NCI-H128 (cell line): ENCODE results near the gene UBALD2.
"Not testable (repeated sequence)": the region's sequence is repeated elsewhere in the genome, so short reads cannot be mapped to it uniquely, and the experiment has no call there.

Experiments used
- DNase-seq: peaks from one replicate; lab custom pipeline; 2025; ENCODE audit not compliant: unreplicated experiment; lab: John Stamatoyannopoulos, UW

The UBALD2 gene

DNA sequence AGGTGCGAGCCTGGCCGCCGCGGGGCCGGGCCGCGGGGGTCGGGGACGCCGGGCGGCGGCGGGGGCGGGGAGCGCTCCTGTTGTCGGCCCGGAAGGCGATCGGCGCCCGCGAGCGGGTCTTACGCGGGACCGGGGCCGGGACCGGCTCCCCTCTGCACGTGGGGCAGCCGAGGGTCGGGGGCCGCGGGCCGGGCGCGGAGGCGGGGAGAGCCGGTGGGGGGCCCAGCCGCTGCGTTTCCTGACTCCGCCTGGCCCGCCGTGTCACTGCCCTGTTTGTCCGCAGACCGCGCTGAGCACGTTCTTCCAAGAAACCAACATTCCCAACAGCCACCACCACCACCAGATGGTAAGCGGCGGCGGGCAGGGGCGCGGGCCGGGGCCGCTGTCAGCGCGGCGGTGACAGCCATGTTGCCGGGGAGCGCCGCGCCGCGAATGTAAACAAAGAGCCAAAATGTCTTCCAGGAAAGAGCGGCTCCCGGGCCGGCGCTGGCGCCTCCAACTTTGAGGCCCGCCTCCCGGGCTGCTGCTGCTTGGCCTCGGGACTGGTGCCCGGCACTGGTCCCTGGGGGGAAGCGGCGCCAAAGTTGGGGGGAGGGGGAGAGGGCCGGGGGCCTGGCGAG, 586 bp downstream of the UBALD2 start:
- DNase-seq: no peak

DNA sequence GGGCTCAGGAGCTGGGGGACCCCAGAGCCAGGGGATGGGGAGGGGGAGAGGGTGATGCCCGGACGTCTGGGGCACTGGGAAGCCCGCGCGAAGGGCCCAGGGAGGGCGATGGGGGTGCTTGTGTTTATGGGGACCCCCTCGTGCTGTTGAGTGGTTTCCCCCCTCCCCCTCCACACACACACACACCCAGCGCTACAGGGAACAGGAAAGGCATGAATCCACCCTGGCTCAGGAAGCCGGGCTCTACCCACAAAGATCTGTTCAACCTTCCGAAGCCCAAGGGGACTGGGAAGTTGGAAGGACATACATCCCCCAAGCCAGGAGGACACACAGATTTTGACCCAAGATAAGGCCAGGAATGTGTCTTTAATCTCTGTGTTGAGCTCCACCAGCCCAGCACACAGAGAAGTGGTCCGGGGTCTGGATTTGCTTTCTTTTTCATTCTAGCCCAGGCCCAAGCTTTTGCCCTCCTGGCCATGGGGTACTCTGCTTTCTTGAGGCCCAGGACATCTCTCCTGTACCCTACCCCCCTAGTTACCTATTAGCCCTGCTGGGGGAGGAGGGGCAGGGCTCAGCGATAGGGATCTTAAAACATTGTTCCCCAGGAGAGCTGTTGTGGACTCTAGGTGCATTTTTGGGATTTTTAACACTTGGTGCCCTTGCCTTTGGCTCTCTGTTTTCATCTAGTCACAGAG, 1.2 kb downstream of the UBALD2 start:
- DNase-seq: no peak

- no peak for DNase-seq
Observed at GRCh38 chr17:76267051-76267576, 2.0 kb downstream of the UBALD2 start.

DNA sequence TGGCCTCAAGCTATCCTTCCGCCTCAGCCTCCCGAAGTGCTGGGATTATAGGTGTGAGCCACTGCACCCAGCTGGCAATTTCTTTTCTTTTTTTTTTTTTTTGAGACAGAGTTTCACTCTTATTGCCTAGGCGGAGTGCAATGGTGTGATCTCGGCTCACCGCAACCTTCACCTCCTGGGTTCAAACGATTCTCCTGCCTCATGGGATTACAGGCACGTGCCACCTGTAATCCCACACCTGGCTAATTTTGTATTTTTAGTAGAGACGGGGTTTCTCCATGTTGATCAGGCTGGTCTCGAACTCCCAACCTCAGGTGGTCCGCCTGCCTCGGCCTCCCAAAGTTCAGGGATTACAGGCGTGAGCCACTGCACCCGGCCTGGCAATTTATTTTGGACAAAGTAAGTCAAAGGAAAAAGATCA, 2.4 kb downstream of the UBALD2 start:
- DNase-seq: not testable (repeated sequence)

- no peak for DNase-seq
Observed at GRCh38 chr17:76268015-76268749, 3.0 kb downstream of the UBALD2 start.

DNA sequence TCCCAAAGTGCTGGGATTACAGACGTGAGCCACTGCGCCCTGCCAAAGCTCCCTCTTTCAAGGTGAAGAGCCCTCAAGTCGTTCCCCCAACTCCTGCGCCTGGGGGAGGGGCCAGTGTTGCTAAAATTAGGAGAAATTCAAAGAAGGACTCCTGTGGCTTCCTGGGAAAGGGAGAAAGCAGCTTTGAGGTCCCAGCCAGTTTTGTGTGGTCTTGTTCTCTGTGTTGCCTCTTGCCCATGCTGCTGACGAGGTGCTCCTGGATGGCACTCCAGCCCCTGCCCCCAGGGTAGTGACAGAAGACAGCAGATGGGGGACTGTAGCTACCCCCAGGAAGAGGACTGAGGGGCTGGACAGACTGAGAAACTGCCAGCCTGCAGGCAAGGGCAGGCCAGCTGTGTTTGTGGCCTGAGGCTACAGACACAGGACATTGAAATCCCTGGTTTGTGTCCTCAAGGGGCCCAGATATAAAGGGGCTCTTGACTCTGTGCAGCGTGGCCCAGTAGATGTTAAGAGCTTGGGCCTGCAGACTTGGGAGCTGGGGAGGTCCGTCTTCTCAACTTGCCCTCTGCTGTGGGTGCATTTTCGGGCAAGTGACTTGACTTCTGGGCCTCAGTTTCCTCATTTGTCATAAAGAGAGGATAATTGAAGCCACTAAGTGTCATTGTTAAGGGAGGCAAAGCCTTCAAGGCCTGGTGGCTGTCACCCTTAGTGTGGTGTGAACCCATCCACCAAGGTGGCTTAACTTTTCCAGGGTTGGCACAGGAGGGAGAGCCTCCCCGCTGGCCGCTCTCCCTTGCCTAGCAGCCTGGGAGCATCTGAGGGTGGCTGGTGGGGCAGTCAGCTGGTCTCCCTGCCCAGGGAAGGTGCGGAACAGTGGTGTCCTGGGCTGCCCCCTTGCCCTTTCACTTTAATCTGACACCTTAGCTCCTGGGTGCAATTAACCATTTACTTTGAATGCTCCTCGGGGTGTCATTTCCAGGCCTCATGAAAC, 4.1 kb downstream of the UBALD2 start:
- no peak for DNase-seq

DNA sequence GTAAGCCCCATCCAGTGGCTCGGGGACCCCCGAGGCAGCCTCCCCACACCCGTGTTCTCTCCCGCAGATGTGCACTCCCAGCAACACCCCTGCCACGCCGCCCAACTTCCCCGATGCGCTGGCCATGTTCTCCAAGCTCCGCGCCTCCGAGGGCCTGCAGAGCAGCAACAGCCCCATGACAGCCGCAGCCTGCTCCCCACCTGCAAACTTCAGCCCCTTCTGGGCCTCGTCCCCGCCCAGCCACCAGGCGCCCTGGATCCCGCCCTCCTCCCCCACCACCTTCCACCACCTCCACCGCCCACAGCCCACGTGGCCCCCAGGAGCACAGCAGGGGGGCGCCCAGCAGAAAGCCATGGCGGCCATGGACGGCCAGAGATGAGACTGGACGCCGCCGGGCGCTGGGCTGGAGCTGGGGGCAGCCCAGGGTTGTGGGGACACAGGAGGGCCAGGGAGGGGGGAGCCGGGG, 5.0 kb downstream of the UBALD2 start:
- no peak for DNase-seq

DNA sequence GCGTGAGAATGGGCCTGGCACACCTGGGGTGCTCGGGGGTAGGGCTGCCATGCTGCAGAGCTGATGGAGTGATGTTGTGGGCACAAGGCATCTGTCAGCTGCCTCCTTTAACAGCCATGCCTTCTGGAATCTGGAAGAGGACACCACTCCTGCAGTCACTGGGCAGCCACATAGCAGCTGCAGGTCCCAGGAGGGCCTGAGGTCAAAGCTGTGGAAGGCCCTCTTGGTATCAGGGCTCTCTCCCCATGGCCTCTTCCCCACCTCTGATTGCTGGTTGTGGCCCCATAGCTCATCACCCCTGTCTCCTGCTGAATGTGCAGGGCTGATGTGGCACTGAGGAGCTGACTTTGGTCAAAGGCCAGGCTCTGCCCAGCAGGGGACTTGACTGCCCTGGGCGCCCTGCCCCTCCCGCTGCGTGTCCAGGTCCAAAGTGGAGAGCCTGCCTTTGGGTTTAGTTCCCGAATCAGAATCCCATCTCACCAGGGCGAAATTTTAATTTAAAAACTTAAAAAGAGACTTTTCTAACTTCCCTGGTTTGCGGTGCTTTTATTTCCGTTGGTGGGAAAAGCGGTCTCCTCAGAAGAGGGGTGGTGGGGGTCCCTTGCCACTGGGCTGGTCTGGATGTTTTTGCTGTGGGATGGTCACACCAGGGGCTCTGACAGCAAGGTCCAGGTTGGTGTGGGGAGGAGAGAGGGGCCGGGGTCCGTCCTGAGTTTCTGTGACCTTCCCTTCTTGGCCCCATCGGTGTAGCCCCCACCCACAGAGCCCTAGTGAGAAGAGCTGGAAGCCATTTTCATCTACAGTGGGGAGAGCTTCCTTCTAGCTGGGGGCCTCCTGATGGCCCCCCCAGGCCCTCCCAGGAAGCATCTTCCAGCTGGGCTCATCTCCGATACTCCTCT, 5.9 kb downstream of the UBALD2 start:
- DNase-seq: no peak

DNA sequence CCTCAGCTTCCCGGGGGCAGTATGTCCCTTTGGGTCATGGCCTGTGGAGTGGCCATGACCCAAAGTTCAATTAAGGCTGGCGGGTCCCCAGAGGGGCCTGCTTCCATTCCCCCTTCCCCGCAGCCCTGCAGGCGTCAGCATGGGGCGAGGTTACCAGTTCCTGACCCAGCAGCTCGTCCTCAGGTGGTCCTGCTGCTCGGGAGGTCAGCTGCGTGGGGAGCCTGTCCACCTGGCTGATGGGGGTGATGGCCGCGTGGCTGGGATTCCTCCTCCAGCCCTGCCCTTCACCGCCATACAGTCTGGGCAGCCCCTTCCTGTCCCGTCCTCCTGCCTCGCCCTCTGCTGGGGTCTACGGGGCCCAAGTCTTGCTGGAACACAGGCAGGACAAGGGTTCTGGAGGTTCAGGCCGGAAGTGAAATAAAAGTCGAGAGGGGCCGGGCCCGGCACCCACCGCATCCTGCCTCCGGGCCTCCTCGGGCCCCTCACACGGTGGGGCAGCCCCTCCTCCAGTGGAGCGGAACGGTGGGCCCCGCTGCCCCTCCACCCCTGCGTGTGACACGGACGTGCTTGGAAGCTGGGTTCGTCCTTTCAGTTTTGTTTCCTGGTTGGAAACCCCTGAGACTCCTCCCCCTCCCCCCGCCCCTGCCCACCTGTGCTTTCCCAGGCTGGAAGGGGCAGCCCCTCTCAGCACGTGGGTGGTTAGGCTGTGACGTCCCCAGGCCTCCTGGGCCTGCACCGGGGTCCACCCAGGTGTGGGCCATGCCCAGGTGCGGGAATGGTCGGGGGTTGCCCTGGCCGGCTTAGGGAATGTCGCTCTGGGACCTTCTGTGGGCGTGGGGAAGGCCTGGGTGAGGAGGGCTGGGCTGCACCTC, 6.8 kb downstream of the UBALD2 start:
- DNase-seq: no peak

GRCh38 chr17:76272541-76273444, 7.6 kb downstream of the UBALD2 start:
- no peak for DNase-seq

DNA sequence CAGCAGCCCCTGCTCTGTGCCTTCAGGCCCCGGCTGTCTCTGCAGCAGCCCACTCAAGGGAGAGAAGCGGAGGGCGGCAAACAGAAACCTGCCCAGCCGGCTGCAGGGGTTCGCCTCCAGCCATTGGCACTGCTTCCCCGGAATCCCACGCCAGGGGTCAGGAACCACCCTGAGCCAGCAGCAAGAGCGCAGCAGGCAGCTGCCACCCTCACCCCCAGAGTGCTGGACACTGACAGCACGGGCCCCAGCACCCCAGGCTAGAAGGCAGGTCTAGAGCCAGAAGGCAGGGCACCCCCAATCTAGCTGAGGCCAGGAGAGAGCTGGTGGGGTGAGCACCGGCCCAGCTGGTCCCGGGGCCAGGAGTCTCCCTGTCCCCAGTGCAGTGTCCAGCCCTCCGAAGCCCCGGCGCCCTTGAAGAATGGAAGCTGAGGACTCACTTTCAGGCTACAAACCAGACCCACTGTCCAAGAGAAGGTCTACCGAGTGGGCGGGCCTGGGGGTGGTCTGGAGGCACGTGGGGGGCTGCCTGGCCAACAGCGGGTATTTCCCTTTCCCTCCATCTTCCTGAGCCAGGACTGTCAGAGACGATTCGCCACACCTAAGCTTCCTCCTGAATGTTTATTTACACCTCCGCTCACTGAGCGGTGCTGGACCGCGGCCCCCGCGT, 8.4 kb downstream of the UBALD2 start:
- no peak for DNase-seq

DNA sequence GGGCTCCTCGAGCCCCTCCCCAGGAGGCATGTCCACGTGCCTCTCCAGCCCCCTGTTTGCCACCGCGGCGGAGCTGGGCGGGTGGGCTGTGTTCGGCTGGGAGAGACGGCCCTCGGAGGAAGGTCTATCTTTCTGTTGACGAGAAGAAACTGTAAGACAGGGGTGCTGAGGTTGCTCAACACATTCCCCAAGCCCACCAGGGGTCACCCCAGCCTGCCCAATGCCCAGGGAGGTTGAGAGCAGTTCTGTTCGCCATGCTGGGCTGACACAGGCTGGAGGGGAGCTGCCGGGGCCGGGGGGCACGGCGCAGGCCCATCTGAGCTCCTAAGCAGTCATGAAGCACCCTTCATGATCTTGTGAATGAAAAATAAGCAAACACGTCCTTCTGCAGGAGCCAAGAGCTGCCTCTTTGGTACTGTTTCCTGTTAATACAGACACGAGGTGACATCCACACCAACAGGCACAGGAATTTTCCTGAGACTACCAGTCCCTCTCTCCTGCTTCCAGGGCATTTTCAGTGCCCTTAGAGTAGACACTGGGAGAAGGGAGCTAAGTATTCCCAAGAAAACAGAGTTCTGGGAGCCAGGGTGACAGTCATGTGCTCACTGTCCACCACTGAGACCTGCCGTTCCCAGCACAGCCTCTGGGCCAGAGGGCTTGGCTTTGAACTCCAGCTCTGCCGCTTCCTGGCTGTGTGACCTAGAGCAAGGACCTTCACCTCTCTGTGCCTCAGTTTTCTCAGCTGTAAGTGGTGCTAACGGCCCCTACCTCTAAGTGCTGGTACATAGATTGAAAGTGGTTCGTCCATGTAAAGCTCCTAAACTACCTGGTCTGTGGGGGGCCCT, 9.2 kb downstream of the UBALD2 start:
- DNase-seq: no peak

DNA sequence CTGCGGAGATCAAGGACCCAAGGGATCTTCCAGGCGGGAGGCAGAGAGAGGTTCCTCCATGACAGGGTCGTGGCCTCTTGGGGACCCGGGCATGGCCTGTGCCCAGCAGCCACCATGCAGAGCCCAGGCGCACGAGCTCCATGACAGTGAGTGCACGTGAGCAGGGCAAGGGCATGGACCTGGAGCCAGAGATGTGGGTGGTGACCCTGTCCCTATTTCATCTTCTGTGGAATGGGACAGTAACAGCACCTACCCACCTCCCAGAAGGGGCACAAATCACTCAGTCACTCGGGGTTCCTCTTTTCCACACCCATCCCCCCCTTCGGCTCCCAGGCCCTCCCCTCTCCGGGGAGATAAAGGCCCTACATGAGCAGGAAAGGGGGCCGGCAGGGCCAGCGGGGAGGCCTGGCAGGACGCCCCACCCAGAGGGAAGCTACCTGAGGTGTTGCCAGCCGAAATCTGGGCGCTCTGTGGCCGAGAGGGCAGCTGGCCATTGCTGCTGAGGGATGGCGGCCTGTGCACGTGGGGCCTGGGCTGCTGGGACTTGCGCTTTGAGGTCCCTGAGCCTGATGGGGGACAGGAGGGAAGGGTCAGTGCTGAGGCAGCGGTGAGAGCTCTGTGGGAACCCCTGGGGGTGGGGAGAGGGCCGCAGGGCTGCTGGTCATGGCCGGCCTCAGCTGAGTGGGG, 10.4 kb downstream of the UBALD2 start:
- no peak for DNase-seq

- no peak for DNase-seq
Observed at GRCh38 chr17:76276069-76276431, 10.9 kb downstream of the UBALD2 start.

GRCh38 chr17:76276461-76277299, 11.5 kb downstream of the UBALD2 start:
- DNase-seq: no peak
